NB4 (cell line): Measurements from ENCODE around the gene KPNA3.
A peak's percentile ranks its signal among the peaks of the same experiment; 100 is the strongest.
"Not testable (repeated sequence)": the region's sequence is repeated elsewhere in the genome, so short reads cannot be mapped to it uniquely, and the experiment has no call there.

Experiments used
- DNase-seq: peaks from one replicate; pipeline ENCODE4 v3.0.0; 2010; ENCODE audit warnings: low read depth
- H3K4me3 ChIP-seq: one replicate; pipeline ENCODE4 v1.5.1; 2011; ENCODE audit warnings: mild to moderate bottlenecking, low read depth, low read length, moderate library complexity
- MYC ChIP-seq: IDR thresholded peaks from 2 replicates; pipeline ENCODE4 v1.6.1; 2011; ENCODE audit warnings: low read depth, low read length
- POLR2A ChIP-seq: IDR thresholded peaks from 2 replicates; pipeline ENCODE4 v1.6.1; 2011; ENCODE audit warnings: mild to moderate bottlenecking; ENCODE audit not compliant: insufficient read length; ENCODE audit errors: extremely low read depth
- TF ChIP-seq, protein P1 (sequence below): IDR thresholded peaks from one replicate; pipeline ENCODE4 v1.5.1; 2012; ENCODE audit warnings: low read depth, low read length
- TF ChIP-seq, protein P2 (sequence below): IDR thresholded peaks from 2 replicates; pipeline ENCODE4 v1.6.1; 2011; ENCODE audit warnings: low read depth, low read length

KPNA3 gene

DNA sequence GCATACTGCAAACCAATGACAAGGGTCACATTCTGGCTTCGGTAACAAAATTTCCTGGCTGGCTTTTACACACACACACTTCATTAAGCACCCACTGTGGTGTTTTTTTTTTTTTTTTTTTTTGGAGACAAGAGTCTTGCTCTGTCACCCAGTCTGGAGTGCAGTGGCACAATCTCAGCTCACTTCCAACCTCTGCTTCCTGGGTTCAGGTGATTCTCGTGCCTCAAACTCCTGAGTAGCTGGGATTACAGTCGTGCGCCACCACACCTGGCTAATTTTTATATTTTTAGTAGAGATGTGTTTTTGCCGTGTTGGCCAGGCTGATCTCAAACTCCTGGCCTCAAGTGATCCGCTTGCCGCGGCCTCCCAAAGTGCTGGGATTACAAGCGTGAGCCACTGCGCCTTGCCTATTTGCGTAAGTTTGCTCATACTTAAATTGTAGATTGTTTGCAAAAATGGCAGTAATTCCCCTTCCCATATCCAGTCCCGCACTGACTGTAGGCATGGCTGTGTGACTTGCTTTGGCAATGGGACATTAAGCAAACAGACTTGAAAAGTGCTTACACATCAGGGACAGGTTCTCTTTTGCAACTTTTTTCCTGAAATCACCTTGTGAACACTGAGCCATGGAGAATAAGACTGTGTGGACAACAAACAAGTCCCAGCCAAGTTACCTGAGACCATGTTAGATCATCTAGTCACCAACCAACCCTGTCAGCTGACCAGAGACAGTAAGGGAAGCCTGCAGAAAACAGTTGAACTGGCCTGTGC, 59.1 kb downstream of the KPNA3 start:
- DNase-seq = peak; percentile 4
- H3K4me3 ChIP-seq = no peak overlapping the region
- TF ChIP-seq, protein P1, sequence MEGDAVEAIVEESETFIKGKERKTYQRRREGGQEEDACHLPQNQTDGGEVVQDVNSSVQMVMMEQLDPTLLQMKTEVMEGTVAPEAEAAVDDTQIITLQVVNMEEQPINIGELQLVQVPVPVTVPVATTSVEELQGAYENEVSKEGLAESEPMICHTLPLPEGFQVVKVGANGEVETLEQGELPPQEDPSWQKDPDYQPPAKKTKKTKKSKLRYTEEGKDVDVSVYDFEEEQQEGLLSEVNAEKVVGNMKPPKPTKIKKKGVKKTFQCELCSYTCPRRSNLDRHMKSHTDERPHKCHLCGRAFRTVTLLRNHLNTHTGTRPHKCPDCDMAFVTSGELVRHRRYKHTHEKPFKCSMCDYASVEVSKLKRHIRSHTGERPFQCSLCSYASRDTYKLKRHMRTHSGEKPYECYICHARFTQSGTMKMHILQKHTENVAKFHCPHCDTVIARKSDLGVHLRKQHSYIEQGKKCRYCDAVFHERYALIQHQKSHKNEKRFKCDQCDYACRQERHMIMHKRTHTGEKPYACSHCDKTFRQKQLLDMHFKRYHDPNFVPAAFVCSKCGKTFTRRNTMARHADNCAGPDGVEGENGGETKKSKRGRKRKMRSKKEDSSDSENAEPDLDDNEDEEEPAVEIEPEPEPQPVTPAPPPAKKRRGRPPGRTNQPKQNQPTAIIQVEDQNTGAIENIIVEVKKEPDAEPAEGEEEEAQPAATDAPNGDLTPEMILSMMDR = no peak
- TF ChIP-seq MYC (no peak), POLR2A (no peak)
- TF ChIP-seq, protein P2, sequence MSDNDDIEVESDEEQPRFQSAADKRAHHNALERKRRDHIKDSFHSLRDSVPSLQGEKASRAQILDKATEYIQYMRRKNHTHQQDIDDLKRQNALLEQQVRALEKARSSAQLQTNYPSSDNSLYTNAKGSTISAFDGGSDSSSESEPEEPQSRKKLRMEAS = no peak

DNA sequence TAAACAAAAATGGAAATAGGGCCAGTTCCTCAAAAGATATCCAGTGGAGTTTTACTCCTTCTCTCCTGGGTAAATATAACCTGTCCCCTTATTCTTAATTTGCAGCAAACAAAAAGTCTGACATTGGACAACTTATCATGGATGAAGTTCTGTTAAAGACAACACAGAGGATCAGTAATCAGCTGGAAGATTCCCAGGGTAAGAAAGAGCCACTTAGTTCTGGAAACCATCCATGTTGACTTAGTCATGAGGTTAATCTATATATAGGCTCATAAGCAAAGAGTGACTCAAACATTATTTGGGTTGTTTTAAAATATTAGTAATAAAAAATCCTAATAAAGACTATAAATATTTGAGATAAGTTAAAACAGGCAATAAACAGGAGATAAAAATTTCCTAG, 60.7 kb downstream of the KPNA3 start:
- DNase-seq = no peak
- TF ChIP-seq MYC = no peak
- TF ChIP-seq, protein P2 = no peak
- no peak for TF ChIP-seq POLR2A
- TF ChIP-seq, protein P1 = no peak
- no peak overlapping the region for H3K4me3 ChIP-seq

DNA sequence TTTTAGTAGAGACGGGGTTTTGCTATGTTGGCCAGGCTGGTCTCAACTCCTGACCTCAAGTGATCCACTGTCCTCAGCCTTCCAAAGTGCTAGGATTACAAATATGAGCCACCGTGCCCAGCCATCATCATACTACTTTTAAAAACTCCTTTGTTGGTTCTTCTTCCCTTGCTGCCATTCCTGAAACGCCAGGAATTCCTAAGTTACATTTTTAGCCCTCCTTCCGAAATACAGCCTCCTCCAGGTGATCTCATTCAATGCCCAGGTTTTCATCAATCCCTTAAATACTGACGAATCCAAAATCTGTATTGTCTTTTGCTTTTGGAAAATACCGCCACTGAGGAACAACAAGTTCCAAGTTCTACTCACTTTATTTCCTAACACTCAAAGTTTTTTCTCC, 75.9 kb downstream of the KPNA3 start:
- H3K4me3 ChIP-seq = no peak overlapping the region
- TF ChIP-seq MYC = no peak
- TF ChIP-seq, protein P2 = no peak
- no peak for TF ChIP-seq POLR2A
- TF ChIP-seq, protein P1 = no peak
- no peak for DNase-seq

DNA sequence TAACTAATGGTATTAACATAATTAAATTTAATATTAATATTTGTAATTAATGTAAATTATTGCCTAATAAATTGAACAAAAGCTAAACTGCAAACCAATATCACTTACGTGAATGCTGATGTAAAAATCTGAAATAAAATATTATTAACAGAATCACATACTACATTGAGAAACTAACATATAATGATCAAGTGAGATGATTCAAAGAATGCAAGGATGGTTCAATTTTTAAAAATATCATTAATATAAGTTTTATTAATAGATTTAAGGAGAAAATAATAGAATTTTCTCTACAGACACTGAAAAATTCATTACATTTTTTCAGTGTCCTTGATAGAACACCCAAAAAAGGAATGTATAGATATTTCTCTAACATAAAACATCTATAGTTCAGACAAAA, 77.7 kb downstream of the KPNA3 start:
- no peak for DNase-seq
- TF ChIP-seq, protein P2 = no peak
- TF ChIP-seq POLR2A (no peak), MYC (no peak)
- TF ChIP-seq, protein P1 = no peak
- H3K4me3 ChIP-seq = no peak overlapping the region

DNA sequence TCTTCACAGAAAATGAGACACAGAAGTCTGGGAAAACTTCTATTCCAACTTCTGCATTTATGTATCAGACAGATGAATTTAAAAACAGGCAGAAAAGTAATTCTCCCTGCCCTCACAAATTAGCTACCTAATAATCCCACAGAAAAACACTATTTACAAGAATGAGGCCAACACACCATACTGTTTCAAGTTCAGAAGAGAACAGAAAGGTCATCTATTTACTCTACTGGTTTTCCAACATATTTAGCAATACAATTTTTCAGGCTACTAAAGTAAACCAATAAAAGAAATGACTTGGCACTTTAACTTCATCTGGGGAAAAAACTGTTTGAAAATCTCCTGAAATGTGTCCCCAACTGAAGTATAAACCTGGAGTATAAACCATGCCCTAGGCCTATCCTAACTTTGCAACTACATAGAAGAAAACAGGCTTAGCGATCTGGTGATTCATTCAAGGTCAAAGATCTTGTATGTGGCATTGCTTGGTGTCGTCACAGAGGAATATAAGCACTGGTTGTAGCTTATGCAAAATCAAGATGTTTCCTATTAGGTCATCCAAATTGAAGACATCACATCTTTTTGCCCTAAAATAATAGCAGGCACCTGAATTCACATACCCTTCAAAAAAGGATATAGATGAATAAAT, 81.1 kb downstream of the KPNA3 start:
- TF ChIP-seq, protein P2 = no peak
- TF ChIP-seq POLR2A (no peak), MYC (no peak)
- no peak overlapping the region for H3K4me3 ChIP-seq
- peak; percentile 40 for DNase-seq

DNA sequence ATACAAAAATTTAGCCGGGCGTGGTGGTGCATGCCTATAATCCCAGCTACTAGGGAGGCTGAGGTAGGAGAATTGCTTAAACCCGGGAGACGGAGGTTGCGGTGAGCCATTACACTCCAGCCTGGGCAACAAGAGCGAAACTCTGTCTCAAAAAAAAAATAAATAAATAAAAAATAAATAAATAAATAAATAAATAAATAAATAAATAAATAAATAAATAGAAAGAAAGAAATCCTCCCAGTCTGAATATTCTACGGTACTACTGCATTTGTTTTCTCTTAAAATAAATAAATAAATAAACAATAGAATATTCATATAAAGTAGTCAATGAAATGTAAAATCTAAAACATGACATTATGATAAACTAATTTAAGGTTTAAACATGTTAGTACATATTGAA, 88.2 kb downstream of the KPNA3 start:
- not testable (repeated sequence) for DNase-seq, H3K4me3 ChIP-seq
